PC-3 (cell line): ENCODE measurements around the gene IRAK3. TPM values are rescaled to one million over a fixed set of nuclear protein-coding genes. Genes with fewer than 3 reads are reported as not detected.

ENCODE experiments used
- ATAC-seq: fragments of 200-7000 bp; cut with Tn5 transposase; 2 replicates; pipeline ENCODE4 v1.9.1; 2020; ENCODE audit warnings: mild to moderate bottlenecking, moderate library complexity
- BruUV-seq: library from RNA; stranded (reverse); fragments of 400-500 nt; replicated peaks from 2 replicates; lab custom pipeline; 2021; lab: Mats Ljungman, UMichigan
- CTCF ChIA-PET: fragments of 300-600 bp; sonication (Branson Sonifier 250); formaldehyde crosslinking; loops from one replicate; lab custom pipeline; 2022; ENCODE audit warnings: antibody characterized with exemption; lab: Charles Lee
- POLR2A ChIA-PET: fragments of 300-600 bp; sonication (Branson Sonifier 250); formaldehyde crosslinking; loops from one replicate; lab custom pipeline; 2022; ENCODE audit warnings: antibody characterized with exemption; ENCODE audit not compliant: unreplicated experiment; lab: Charles Lee
- DNase-seq: peaks from one replicate; pipeline ENCODE4 v3.0.0-alpha.2; 2015
- H2AFZ ChIP-seq: fragments of 300-600 bp; sonication (generic); 2 replicates; pipeline ENCODE4 v1.6.0; 2016; ENCODE audit warnings: antibody characterized with exemption, low read length
- H3F3A ChIP-seq: fragments of 300-600 bp; sonication (generic); one replicate; pipeline ENCODE4 v1.6.0; 2017; ENCODE audit warnings: antibody characterized with exemption, low read length, control low read depth, mild to moderate bottlenecking; ENCODE audit not compliant: unreplicated experiment
- H3K27ac ChIP-seq: fragments of 300-600 bp; sonication (generic); 2 replicates; pipeline ENCODE4 v1.5.1; 2016; ENCODE audit warnings: mild to moderate bottlenecking, low read length
- H3K27me3 ChIP-seq: fragments of 300-600 bp; sonication (generic); 2 replicates; pipeline ENCODE4 v1.6.1; 2016; ENCODE audit warnings: low read length, mixed read lengths
- H3K36me3 ChIP-seq: fragments of 300-600 bp; sonication (generic); 2 replicates; pipeline ENCODE4 v1.6.1; 2016; ENCODE audit warnings: low read depth, mixed run types, low read length, mixed read lengths
- H3K4me1 ChIP-seq: fragments of 300-600 bp; sonication (generic); 2 replicates; pipeline ENCODE4 v1.5.1; 2016; ENCODE audit warnings: low read length; ENCODE audit not compliant: insufficient read depth
- H3K4me2 ChIP-seq: fragments of 300-600 bp; sonication (generic); 2 replicates; pipeline ENCODE4 v1.6.0; 2016; ENCODE audit warnings: low read length
- H3K4me3 ChIP-seq: fragments of 300-600 bp; sonication (generic); 2 replicates; pipeline ENCODE4 v1.5.1; 2016; ENCODE audit warnings: mild to moderate bottlenecking, low read length, mixed read lengths
- H3K79me2 ChIP-seq: fragments of 300-600 bp; sonication (generic); 2 replicates; pipeline ENCODE4 v1.6.1; 2017; ENCODE audit warnings: low read length, mixed read lengths
- H3K9ac ChIP-seq: fragments of 300-600 bp; sonication (generic); 2 replicates; pipeline ENCODE4 v1.6.0; 2016; ENCODE audit warnings: mild to moderate bottlenecking, low read length
- H3K9me2 ChIP-seq: fragments of 300-600 bp; sonication (generic); replicated peaks from 2 replicates; pipeline ENCODE4 v1.6.1; 2016; ENCODE audit warnings: mixed run types, low read length, mixed read lengths
- H3K9me3 ChIP-seq: fragments of 300-600 bp; sonication (generic); 2 replicates; pipeline ENCODE4 v1.6.1; 2016; ENCODE audit warnings: low read length, mixed read lengths
- H4K20me1 ChIP-seq: fragments of 300-600 bp; sonication (generic); 2 replicates; pipeline ENCODE4 v1.6.1; 2016; ENCODE audit warnings: low read length, mixed read lengths
- CTCF ChIP-seq: fragments of 300-600 bp; sonication (generic); conservative IDR thresholded peaks from 2 replicates; pipeline ENCODE4 v1.5.1; 2017; ENCODE audit warnings: antibody characterized with exemption, low read depth, mild to moderate bottlenecking, low read length
- EZH2 ChIP-seq: fragments of 300-600 bp; sonication (generic); IDR thresholded peaks from one replicate; pipeline ENCODE4 v1.6.1; 2017; ENCODE audit warnings: antibody characterized with exemption, mild to moderate bottlenecking, low read length; ENCODE audit not compliant: unreplicated experiment
- EZH2phosphoT487 ChIP-seq: fragments of 300-600 bp; sonication (generic); IDR thresholded peaks from 2 replicates; pipeline ENCODE4 v1.6.1; 2018; ENCODE audit warnings: mild to moderate bottlenecking, antibody characterized with exemption, low read length, borderline replicate concordance
- intact Hi-C: fragments of 100-400 bp; cut with micrococcal nuclease; formaldehyde crosslinking; loops from 2 replicates; pipeline ENCODE4 v1.9.0; 2023
- total RNA-seq: library from RNA; depleted of rRNA; stranded (reverse); fragments of >200 nt; gene quantifications from 2 replicates; pipeline ENCODE4 v1.2.3, GENCODE V29; 2014

Gene IRAK3
- total RNA-seq, 1 experiment from 2014 or later: not detected

GRCh38 chr12:66217342-66217917, 28.4 kb downstream of the IRAK3 start:
- intact Hi-C loops: no loop called here
- ChIA-PET POLR2A (no interaction called here), CTCF (no interaction called here)
- H3K9me2 ChIP-seq: no peaks in the 10 kb centered on the region
- ATAC-seq (no peak), DNase-seq (no peak)
- no peak overlapping the region for H3K4me3 ChIP-seq
- H3K27me3 ChIP-seq: peaks cover 36% of the 10 kb centered on the region
- no TSS peak for BruUV-seq
- H3F3A ChIP-seq: no peaks in the 10 kb centered on the region
- no peaks in the 10 kb centered on the region for H3K36me3 ChIP-seq
- H3K27ac ChIP-seq: no peak overlapping the region
- H3K4me2 ChIP-seq: no peak overlapping the region
- H4K20me1 ChIP-seq: no peaks in the 10 kb centered on the region
- H3K4me1 ChIP-seq: no peaks in the 10 kb centered on the region
- no peaks in the 10 kb centered on the region for H3K79me2 ChIP-seq
- H2AFZ ChIP-seq: no peak overlapping the region
- H3K9me3 ChIP-seq: no peaks in the 10 kb centered on the region
- H3K9ac ChIP-seq: no peak overlapping the region
- TF ChIP-seq EZH2 (no peak), EZH2phosphoT487 (no peak), CTCF (no peak)

- POLR2A ChIA-PET: no interaction called here
- no peaks in the 10 kb centered on the region for H3K9me3 ChIP-seq
- CTCF ChIA-PET: no interaction called here
Observed at GRCh38 chr12:66228462-66228861, 39.4 kb downstream of the IRAK3 start.

More at GRCh38 chr12:66228462-66228861, 39.4 kb downstream of the IRAK3 start:
- H3K36me3 ChIP-seq: no peaks in the 10 kb centered on the region
- H3K27me3 ChIP-seq: peaks cover 12% of the 10 kb centered on the region; the same call in 1 of the 2 replicates
- no peaks in the 10 kb centered on the region for H4K20me1 ChIP-seq
- no peak overlapping the region for H3K9ac ChIP-seq
- H3K4me3 ChIP-seq: no peak overlapping the region
- TF ChIP-seq EZH2: no peak
- TF ChIP-seq CTCF: no peak
- TF ChIP-seq EZH2phosphoT487: no peak
- H3K79me2 ChIP-seq: no peaks in the 10 kb centered on the region
- intact Hi-C loops: no loop called here
- ATAC-seq (no peak), DNase-seq (no peak)
- BruUV-seq: no TSS peak
- H3K27ac ChIP-seq: no peak overlapping the region
- no peak overlapping the region for H3K4me2 ChIP-seq
- no peaks in the 10 kb centered on the region for H3K4me1 ChIP-seq
- no peaks in the 10 kb centered on the region for H3F3A ChIP-seq
- no peaks in the 10 kb centered on the region for H3K9me2 ChIP-seq
- no peak overlapping the region for H2AFZ ChIP-seq
